Measurements from ENCODE around the gene EHBP1. TPM values are rescaled to one million over a fixed set of nuclear protein-coding genes. Genes with fewer than 3 reads are reported as not detected.

The EHBP1 gene
- total and polyA plus RNA-seq, 2 experiments from 2014 or later: 27.2 to 47.9 TPM

GRCh38 chr2:62884086-62884485 lies 178.6 kb downstream of the EHBP1 start:
- no peaks in the 10 kb centered on the region; the same call in 1 of the 2 replicates for H4K20me1 ChIP-seq (replicated peaks; ENCODE audit: insufficient read depth)
- no peaks in the 10 kb centered on the region for H3K79me2 ChIP-seq (replicated peaks; ENCODE audit: insufficient read depth)
- peaks cover 22% of the 10 kb centered on the region for H3K36me3 Mint-ChIP-seq (ENCODE audit: low read depth)
- peaks cover 2% of the 10 kb centered on the region for H3K27me3 Mint-ChIP-seq (ENCODE audit: insufficient read depth, low read depth, poor library complexity)
- no peak overlapping the region for H3K27ac ChIP-seq (ENCODE audit: low read depth)
- no peaks in the 10 kb centered on the region for H3F3A ChIP-seq (replicated peaks; ENCODE audit: low read depth)
- peaks cover 12% of the 10 kb centered on the region; the same call in 2 of the 3 replicates for H3K4me1 Mint-ChIP-seq
- H3K4me3 Mint-ChIP-seq: no peak overlapping the region
- H3K36me3 ChIP-seq (ENCODE audit: insufficient read depth): 0 out of 2 replicates have a peak, but pooled peaks cover 3% of the 10 kb centered on the region
- no peak for DNase-seq (ENCODE audit: low spot score)
- no peak overlapping the region for H3K4me2 ChIP-seq
- no peak overlapping the region for H2AFZ ChIP-seq
- H3K9me3 Mint-ChIP-seq: peaks cover 9% of the 10 kb centered on the region; the same call in 1 of the 3 replicates
- no peak overlapping the region for H3K27ac Mint-ChIP-seq
- no peak for ATAC-seq
- H3K4me3 ChIP-seq: no peak overlapping the region
- no peaks in the 10 kb centered on the region for H3K27me3 ChIP-seq (ENCODE audit: insufficient read depth)
- H3K9me2 ChIP-seq (ENCODE audit: insufficient read depth): no peaks in the 10 kb centered on the region
- H3K4me1 ChIP-seq (ENCODE audit: insufficient read depth): peaks cover 10% of the 10 kb centered on the region
- TF ChIP-seq ZNF331 (CRISPR knock-in tag; IDR thresholded peaks at IDR 0.05; ENCODE audit: low read depth): no peak
- TF ChIP-seq ZNF114 (CRISPR knock-in tag; IDR thresholded peaks at IDR 0.05): no peak
- no peak for TF ChIP-seq EZH2phosphoT487 (IDR thresholded peaks at IDR 0.05; ENCODE audit: unreplicated experiment)
- TF ChIP-seq EZH2 (IDR thresholded peaks at IDR 0.05; ENCODE audit: low read depth, unreplicated experiment): no peak

GRCh38 chr2:62884514-62884913 lies 179.0 kb downstream of the EHBP1 start:
- no peak overlapping the region for H3K4me3 Mint-ChIP-seq

GRCh38 chr2:62894966-62895631 lies 189.6 kb downstream of the EHBP1 start:
- H3K27ac ChIP-seq (ENCODE audit: low read depth): no peak overlapping the region
- no peak for ATAC-seq

More at GRCh38 chr2:62884514-62884913, 179.0 kb downstream of the EHBP1 start:
- H3K4me1 ChIP-seq (ENCODE audit: insufficient read depth): peaks cover 10% of the 10 kb centered on the region
- H2AFZ ChIP-seq: no peak overlapping the region
- Mint-ChIP-seq H3K36me3 (ENCODE audit: low read depth) (peaks cover 18% of the 10 kb centered on the region), H3K27ac (no peak overlapping the region), H3K9me3 (peaks cover 5% of the 10 kb centered on the region; the same call in 1 of the 3 replicates), H3K27me3 (ENCODE audit: insufficient read depth, low read depth, poor library complexity) (peaks cover 3% of the 10 kb centered on the region), H3K4me1 (peaks cover 12% of the 10 kb centered on the region; the same call in 2 of the 3 replicates)
- no peaks in the 10 kb centered on the region for H3K79me2 ChIP-seq (replicated peaks; ENCODE audit: insufficient read depth)
- no peak overlapping the region for H3K4me3 ChIP-seq
- no peak for TF ChIP-seq STAT1 (IDR thresholded peaks at IDR 0.05; ENCODE audit: unreplicated experiment)
- H3F3A ChIP-seq (replicated peaks; ENCODE audit: low read depth): no peaks in the 10 kb centered on the region
- H3K9me2 ChIP-seq (ENCODE audit: insufficient read depth): no peaks in the 10 kb centered on the region
- ATAC-seq (no peak), DNase-seq (ENCODE audit: low spot score) (no peak)
- H3K4me2 ChIP-seq: no peak overlapping the region
- no peak overlapping the region for H3K27ac ChIP-seq (ENCODE audit: low read depth)
- no peaks in the 10 kb centered on the region; the same call in 1 of the 2 replicates for H4K20me1 ChIP-seq (replicated peaks; ENCODE audit: insufficient read depth)
- no peaks in the 10 kb centered on the region for H3K27me3 ChIP-seq (ENCODE audit: insufficient read depth)
- 0 out of 2 replicates have a peak, but pooled peaks cover 3% of the 10 kb centered on the region for H3K36me3 ChIP-seq (ENCODE audit: insufficient read depth)

More at GRCh38 chr2:62894966-62895631, 189.6 kb downstream of the EHBP1 start:
- H4K20me1 ChIP-seq (replicated peaks; ENCODE audit: insufficient read depth): no peaks in the 10 kb centered on the region
- Mint-ChIP-seq H3K4me3 (no peak overlapping the region), H3K4me1 (peaks cover 3% of the 10 kb centered on the region), H3K36me3 (ENCODE audit: low read depth) (no peaks in the 10 kb centered on the region), H3K27me3 (ENCODE audit: insufficient read depth, low read depth, poor library complexity) (no peaks in the 10 kb centered on the region), H3K27ac (no peak overlapping the region), H3K9me3 (no peaks in the 10 kb centered on the region)
- no peak for TF ChIP-seq ZNF462 (CRISPR knock-in tag; IDR thresholded peaks at IDR 0.05)
- H3K4me3 ChIP-seq: no peak overlapping the region
- no peaks in the 10 kb centered on the region for H3K27me3 ChIP-seq (ENCODE audit: insufficient read depth)
- DNase-seq (ENCODE audit: low spot score): no peak
- no peak overlapping the region for H2AFZ ChIP-seq
- no peaks in the 10 kb centered on the region for H3K9me2 ChIP-seq (ENCODE audit: insufficient read depth)
- H3F3A ChIP-seq (replicated peaks; ENCODE audit: low read depth): no peaks in the 10 kb centered on the region
- no peaks in the 10 kb centered on the region for H3K36me3 ChIP-seq (ENCODE audit: insufficient read depth)
- no peaks in the 10 kb centered on the region for H3K79me2 ChIP-seq (replicated peaks; ENCODE audit: insufficient read depth)
- H3K4me1 ChIP-seq (ENCODE audit: insufficient read depth): no peaks in the 10 kb centered on the region
- no peak overlapping the region for H3K4me2 ChIP-seq

All from GM23338 (cell line).